Right lobe of liver (tissue), 4 donors: ENCODE data around the gene TASOR2.

Experiments used
- POLR2A ChIP-seq: fragments of 450-650 bp; IDR thresholded peaks from one replicate; pipeline ENCODE4 v1.6.1; 2017; ENCODE audit warnings: antibody characterized with exemption, mild to moderate bottlenecking
- TF ChIP-seq, protein P1 (sequence below), 4 donors: fragments of 200-600 bp in 3 of 4; fragments of 450-650 bp in 1 of 4; IDR thresholded peaks; one replicate each; pipeline versions ENCODE4 v1.5.1 to v1.8.0; 2016 to 2022; ENCODE audit warnings: antibody characterized with exemption in 4 of 4, mild to moderate bottlenecking in 2 of 4
- donor health status: DM: no; HTN: no; CAD: no.
- donor health status: DM: no; HTN: no; CAD: no.
- donor health status: DM: no; HTN: yes; CAD: no.

GRCh38 chr10:5654218-5654755 lies 30.4 kb upstream of the TASOR2 start:
- no peak for TF ChIP-seq POLR2A
- TF ChIP-seq, protein P1, sequence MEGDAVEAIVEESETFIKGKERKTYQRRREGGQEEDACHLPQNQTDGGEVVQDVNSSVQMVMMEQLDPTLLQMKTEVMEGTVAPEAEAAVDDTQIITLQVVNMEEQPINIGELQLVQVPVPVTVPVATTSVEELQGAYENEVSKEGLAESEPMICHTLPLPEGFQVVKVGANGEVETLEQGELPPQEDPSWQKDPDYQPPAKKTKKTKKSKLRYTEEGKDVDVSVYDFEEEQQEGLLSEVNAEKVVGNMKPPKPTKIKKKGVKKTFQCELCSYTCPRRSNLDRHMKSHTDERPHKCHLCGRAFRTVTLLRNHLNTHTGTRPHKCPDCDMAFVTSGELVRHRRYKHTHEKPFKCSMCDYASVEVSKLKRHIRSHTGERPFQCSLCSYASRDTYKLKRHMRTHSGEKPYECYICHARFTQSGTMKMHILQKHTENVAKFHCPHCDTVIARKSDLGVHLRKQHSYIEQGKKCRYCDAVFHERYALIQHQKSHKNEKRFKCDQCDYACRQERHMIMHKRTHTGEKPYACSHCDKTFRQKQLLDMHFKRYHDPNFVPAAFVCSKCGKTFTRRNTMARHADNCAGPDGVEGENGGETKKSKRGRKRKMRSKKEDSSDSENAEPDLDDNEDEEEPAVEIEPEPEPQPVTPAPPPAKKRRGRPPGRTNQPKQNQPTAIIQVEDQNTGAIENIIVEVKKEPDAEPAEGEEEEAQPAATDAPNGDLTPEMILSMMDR (IDR thresholded peaks at IDR 0.05) = no peak
